ENCODE results near the gene KCNK17. TPM values are rescaled to one million over a fixed set of nuclear protein-coding genes. Genes with fewer than 3 reads are reported as not detected.
"Not testable (repeated sequence)": the region's sequence is repeated elsewhere in the genome, so short reads cannot be mapped to it uniquely, and the experiment has no call there.

KCNK17 gene
- total RNA-seq, 2 experiments from 2014 or later = not detected

DNA sequence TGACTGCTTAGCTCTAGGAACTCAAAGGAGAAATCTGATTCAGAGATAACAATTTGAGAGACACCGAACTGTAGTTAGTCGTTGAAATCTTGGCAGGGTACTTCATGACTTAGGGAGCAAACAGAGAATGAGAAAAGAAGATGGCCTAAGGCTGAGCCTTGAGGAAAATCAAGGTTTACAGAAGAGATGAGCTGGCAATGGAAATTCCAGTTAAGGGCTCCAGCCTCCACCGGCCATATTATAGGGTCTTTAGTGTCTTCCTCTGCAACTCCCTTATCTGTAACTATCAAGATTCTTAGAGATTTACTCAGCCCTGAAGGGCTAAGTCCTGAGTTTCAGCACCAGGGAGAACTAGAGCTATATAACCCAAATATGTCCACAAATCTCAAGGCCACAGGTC is 26.6 kb downstream of the KCNK17 start:
- H4K20me1 ChIP-seq (ENCODE audit: insufficient read depth, low read length) = no peaks in the 10 kb centered on the region
- ChIA-PET POLR2A (no interaction called here), CTCF (ENCODE audit: unreplicated experiment) (no interaction called here)
- H3K4me3 ChIP-seq (ENCODE audit: low read depth, low read length, poor library complexity, severe bottlenecking) = no peak overlapping the region
- TF ChIP-seq EZH2phosphoT487 (IDR thresholded peaks at IDR 0.05; ENCODE audit: borderline replicate concordance, low read depth, low read length) = no peak
- TF ChIP-seq, protein P1, sequence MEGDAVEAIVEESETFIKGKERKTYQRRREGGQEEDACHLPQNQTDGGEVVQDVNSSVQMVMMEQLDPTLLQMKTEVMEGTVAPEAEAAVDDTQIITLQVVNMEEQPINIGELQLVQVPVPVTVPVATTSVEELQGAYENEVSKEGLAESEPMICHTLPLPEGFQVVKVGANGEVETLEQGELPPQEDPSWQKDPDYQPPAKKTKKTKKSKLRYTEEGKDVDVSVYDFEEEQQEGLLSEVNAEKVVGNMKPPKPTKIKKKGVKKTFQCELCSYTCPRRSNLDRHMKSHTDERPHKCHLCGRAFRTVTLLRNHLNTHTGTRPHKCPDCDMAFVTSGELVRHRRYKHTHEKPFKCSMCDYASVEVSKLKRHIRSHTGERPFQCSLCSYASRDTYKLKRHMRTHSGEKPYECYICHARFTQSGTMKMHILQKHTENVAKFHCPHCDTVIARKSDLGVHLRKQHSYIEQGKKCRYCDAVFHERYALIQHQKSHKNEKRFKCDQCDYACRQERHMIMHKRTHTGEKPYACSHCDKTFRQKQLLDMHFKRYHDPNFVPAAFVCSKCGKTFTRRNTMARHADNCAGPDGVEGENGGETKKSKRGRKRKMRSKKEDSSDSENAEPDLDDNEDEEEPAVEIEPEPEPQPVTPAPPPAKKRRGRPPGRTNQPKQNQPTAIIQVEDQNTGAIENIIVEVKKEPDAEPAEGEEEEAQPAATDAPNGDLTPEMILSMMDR (conservative IDR thresholded peaks at IDR 0.05; ENCODE audit: low read length) = no peak
- no peaks in the 10 kb centered on the region for H3K4me1 ChIP-seq (ENCODE audit: insufficient read depth, low read length, poor library complexity, severe bottlenecking)
- intact Hi-C loops (cut with micrococcal nuclease; ENCODE audit: unreplicated experiment) = no loop called here
- no peaks in the 10 kb centered on the region for H3K79me2 ChIP-seq (ENCODE audit: insufficient read depth, low read depth, low read length)
- no TSS peak for BruUV-seq (replicated peaks)
- H3K4me2 ChIP-seq (ENCODE audit: low read length) = no peak overlapping the region
- no peak overlapping the region for H2AFZ ChIP-seq (ENCODE audit: low read length)
- no peak for DNase-seq (ENCODE audit: low spot score)
- H3K36me3 ChIP-seq (ENCODE audit: insufficient read depth, low read length) = no peaks in the 10 kb centered on the region
- H3K9me2 ChIP-seq (ENCODE audit: insufficient read depth, low read length) = no peaks in the 10 kb centered on the region
- H3K27ac ChIP-seq (ENCODE audit: low read depth, low read length, poor library complexity, severe bottlenecking) = no peak overlapping the region
- H3K9me3 ChIP-seq (ENCODE audit: low read length) = no peaks in the 10 kb centered on the region

DNA sequence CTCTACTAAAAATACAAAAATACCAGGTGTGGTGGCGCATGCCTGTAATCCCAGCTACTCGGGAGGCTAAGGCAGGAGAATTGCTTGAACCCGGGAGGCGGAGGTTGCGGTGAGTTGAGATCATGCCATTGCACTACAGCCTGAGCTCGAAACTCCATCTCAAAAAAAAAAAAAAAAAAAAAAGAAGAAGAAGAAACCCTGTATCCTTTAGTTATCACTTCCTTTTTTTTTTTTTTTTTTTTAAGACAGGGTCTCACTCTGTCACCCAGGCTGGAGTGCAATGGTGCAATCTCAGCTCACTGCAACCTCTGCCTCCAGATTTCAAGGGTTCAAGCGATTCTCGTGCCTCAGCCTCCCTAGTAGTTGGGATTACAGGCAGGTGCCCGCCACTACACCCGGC is 27.6 kb downstream of the KCNK17 start:
- H4K20me1 ChIP-seq (ENCODE audit: insufficient read depth, low read length); POLR2A ChIA-PET; H3K36me3 ChIP-seq (ENCODE audit: insufficient read depth, low read length); H3K27ac ChIP-seq (ENCODE audit: low read depth, low read length, poor library complexity, severe bottlenecking); BruUV-seq (replicated peaks); CTCF ChIA-PET (ENCODE audit: unreplicated experiment); intact Hi-C loops (cut with micrococcal nuclease; ENCODE audit: unreplicated experiment); H3K4me2 ChIP-seq (ENCODE audit: low read length); H3K79me2 ChIP-seq (ENCODE audit: insufficient read depth, low read depth, low read length); H3K9me2 ChIP-seq (ENCODE audit: insufficient read depth, low read length); H3K4me3 ChIP-seq (ENCODE audit: low read depth, low read length, poor library complexity, severe bottlenecking); H3K4me1 ChIP-seq (ENCODE audit: insufficient read depth, low read length, poor library complexity, severe bottlenecking); H3K9me3 ChIP-seq (ENCODE audit: low read length); H2AFZ ChIP-seq (ENCODE audit: low read length); DNase-seq (ENCODE audit: low spot score): not testable (repeated sequence)

DNA sequence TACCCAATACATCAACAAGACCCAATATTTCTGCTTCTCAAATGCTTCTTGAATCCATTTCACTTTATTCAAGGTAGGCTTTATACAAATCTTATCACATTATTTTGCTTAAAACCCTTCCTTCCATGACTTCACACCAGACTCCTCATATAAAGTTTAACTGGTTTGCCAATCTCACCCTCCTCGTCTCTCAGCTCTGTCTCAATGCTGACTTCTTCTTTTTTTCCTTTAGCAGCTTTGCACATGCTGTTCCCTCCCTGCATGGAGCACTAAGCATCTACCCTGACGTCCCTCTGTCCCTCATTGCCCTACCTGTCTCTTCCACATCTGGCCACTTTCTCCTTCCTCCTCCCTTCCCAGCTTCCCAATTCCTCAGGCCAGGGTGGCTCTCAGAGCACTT is 31.4 kb downstream of the KCNK17 start:
- no peaks in the 10 kb centered on the region for H3K36me3 ChIP-seq (ENCODE audit: insufficient read depth, low read length)
- H3K4me3 ChIP-seq (ENCODE audit: low read depth, low read length, poor library complexity, severe bottlenecking) = no peak overlapping the region
- no peak overlapping the region for H3K27ac ChIP-seq (ENCODE audit: low read depth, low read length, poor library complexity, severe bottlenecking)
- H3K4me2 ChIP-seq (ENCODE audit: low read length) = no peak overlapping the region
- H3K9me2 ChIP-seq (ENCODE audit: insufficient read depth, low read length) = no peaks in the 10 kb centered on the region
- intact Hi-C loops (cut with micrococcal nuclease; ENCODE audit: unreplicated experiment) = no loop called here
- H3K79me2 ChIP-seq (ENCODE audit: insufficient read depth, low read depth, low read length) = no peaks in the 10 kb centered on the region
- DNase-seq (ENCODE audit: low spot score) = no peak
- H3K4me1 ChIP-seq (ENCODE audit: insufficient read depth, low read length, poor library complexity, severe bottlenecking) = no peaks in the 10 kb centered on the region
- no peaks in the 10 kb centered on the region for H3K9me3 ChIP-seq (ENCODE audit: low read length)
- no peak overlapping the region for H2AFZ ChIP-seq (ENCODE audit: low read length)
- no TSS peak for BruUV-seq (replicated peaks)
- H4K20me1 ChIP-seq (ENCODE audit: insufficient read depth, low read length) = no peaks in the 10 kb centered on the region
- ChIA-PET CTCF (ENCODE audit: unreplicated experiment) (interaction anchor here (0.6 kb wide), 1 partner anchor 582 kb away, joined by 3 read pairs; no protein-coding TSS in a partner anchor), POLR2A (no interaction called here)
- TF ChIP-seq, protein P1 (conservative IDR thresholded peaks at IDR 0.05; ENCODE audit: low read length) = no peak
- TF ChIP-seq EZH2phosphoT487 (IDR thresholded peaks at IDR 0.05; ENCODE audit: borderline replicate concordance, low read depth, low read length) = no peak
